ENCODE measurements around the gene RPAP2. TPM values are rescaled to one million over a fixed set of nuclear protein-coding genes. Genes with fewer than 3 reads are reported as not detected.

RPAP2 gene
- total RNA-seq, 2 experiments from 2014 or later, result 28.6 to 31.6 TPM

DNA sequence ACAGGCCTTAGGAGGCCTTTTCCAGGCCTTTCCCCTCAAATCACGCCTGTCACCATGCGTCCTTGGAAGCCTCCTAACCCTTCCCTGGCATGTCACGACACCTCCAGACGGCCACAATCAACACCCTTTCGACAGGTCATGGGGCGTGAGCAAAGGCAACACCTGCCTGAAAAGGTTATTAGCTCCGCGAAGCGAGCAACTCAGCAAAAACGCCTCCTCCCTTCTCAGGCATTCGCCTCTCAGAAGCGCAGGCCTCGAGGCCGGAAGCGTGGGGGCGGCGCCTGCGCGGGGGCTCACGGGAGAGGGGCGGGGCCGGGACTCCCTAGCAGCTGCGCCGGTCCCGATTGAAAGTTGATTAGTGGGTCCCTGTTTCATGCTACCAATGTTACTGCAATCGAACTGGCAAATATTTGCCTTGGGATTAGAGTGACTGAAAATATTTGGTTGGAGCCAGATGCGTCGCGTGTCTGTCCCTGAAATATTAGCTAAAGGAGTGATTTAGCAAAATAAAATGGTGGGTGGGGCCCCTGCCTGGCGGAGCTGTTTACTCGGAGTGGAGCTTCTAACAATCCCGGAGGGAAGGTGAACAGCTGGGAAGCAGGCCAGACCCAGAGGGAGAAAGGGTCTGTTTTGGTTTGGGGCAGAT is 143.0 kb downstream of the RPAP2 start:
- Mint-ChIP-seq H3K4me3 (no peak overlapping the region), H3K9me3 (no peaks in the 10 kb centered on the region), H3K27ac (no peak overlapping the region), H3K36me3 (no peaks in the 10 kb centered on the region), H3K27me3 (no peaks in the 10 kb centered on the region), H3K4me1 (ENCODE audit: low read depth) (peaks cover 11% of the 10 kb centered on the region)
- intact Hi-C loops (cut with micrococcal nuclease), result no loop called here
- DNase-seq, result no peak
- CTCF ChIA-PET, result no interaction called here
- POLR2A ChIA-PET, result interaction anchor here (0.6 kb wide), 1 partner anchor 17 kb away, joined by 4 read pairs; no protein-coding TSS in a partner anchor

DNA sequence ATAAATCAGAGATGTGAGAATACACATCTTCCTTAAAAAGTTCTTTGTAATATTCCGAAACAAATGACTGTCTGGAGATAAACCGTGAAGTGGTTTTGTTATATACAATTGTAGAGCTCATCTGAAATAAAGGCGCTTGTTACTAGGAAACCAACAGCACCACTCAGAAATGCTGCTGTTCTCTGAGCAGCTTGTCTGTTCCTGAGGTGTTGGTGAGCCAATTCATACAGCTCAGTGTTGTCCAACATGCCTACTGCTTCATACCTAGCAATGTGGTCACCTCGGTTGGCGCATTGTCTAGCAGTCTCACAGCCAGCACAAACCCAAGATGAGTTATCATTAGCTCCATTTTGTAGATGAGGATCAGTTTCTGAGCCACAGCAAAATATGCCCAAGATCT is 143.5 kb downstream of the RPAP2 start:
- DNase-seq, result no peak
- no peaks in the 10 kb centered on the region for H3K36me3 Mint-ChIP-seq
- CTCF ChIA-PET, result no interaction called here
- no peak overlapping the region for H3K4me3 Mint-ChIP-seq
- intact Hi-C loops (cut with micrococcal nuclease), result no loop called here
- H3K4me1 Mint-ChIP-seq (ENCODE audit: low read depth), result peaks cover 14% of the 10 kb centered on the region
- POLR2A ChIA-PET, result no interaction called here
- no peaks in the 10 kb centered on the region for H3K27me3 Mint-ChIP-seq
- H3K27ac Mint-ChIP-seq, result no peak overlapping the region
- H3K9me3 Mint-ChIP-seq, result no peaks in the 10 kb centered on the region

DNA sequence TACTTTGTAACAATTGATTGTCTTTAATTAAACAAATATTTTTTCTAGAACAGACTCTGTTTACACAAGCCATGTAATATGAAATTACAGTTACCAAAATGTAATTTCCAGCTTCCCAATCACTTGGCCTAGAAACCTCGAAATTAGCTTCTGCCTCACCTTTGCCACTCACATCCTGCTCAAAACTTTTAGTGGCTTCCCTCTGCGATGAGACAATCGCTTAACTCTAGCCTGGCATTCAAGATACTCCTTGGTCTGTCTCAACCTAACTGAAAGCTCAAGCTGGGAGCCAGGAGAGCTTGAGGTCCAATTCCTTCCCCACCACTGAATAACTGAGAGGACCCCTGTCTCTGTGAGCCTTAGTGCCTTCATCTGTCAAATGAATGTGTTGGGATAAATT is 145.0 kb downstream of the RPAP2 start:
- intact Hi-C loops (cut with micrococcal nuclease), result no loop called here
- CTCF ChIA-PET, result no interaction called here

DNA sequence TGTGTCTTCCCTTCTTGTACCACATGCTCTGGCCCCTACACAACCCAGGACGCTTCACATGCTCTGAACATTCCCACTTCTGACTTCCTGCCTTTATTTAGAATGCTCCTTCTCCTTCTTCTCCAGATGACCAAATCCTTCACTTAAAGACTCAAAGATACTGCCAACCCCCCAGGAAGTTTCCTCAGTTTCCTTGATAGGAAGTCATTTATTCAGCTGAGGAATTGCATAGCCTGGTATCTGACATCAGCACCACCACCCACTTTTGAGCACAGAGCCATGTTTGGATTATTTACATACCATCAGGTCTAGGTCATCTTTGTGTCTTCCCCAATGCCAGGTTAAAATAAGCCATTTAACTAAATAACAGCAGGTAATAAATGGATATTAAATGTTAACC is 145.5 kb downstream of the RPAP2 start:
- Mint-ChIP-seq H3K36me3 (no peaks in the 10 kb centered on the region), H3K27ac (no peak overlapping the region), H3K4me1 (ENCODE audit: low read depth) (peaks cover 13% of the 10 kb centered on the region), H3K9me3 (no peaks in the 10 kb centered on the region), H3K4me3 (no peak overlapping the region), H3K27me3 (no peaks in the 10 kb centered on the region)
- intact Hi-C loops (cut with micrococcal nuclease), result no loop called here
- no peak for DNase-seq
- POLR2A ChIA-PET, result no interaction called here
- CTCF ChIA-PET, result no interaction called here

More for the DNA sequence above, 145.0 kb downstream of the RPAP2 start:
- POLR2A ChIA-PET, result no interaction called here
- H3K4me3 Mint-ChIP-seq, result no peak overlapping the region
- no peak for DNase-seq
- H3K27me3 Mint-ChIP-seq, result no peaks in the 10 kb centered on the region
- no peak overlapping the region for H3K27ac Mint-ChIP-seq
- no peaks in the 10 kb centered on the region for H3K36me3 Mint-ChIP-seq
- no peaks in the 10 kb centered on the region for H3K9me3 Mint-ChIP-seq
- H3K4me1 Mint-ChIP-seq (ENCODE audit: low read depth), result peaks cover 17% of the 10 kb centered on the region

DNA sequence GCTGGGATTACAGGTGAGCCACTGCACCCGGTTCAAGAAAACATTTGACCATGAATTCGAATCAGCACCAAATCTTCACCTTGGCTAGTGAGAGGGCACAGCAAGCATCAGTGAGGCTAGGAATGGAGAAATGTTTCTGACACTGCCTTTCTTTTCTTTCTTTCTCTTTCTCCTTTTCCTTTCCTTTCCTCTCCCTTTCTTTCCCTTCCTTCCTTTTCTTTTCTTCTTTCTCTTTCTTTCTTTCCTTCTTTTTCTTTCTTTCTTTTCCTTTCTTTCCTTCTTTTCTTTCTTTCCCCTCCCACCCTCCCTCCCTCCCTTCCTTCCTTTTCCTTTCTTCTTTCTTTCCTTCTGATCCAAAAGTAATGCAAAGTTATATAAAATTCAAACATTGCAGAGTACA is 147.0 kb downstream of the RPAP2 start:
- Mint-ChIP-seq H3K9me3 (no peaks in the 10 kb centered on the region), H3K4me1 (ENCODE audit: low read depth) (peaks cover 9% of the 10 kb centered on the region), H3K4me3 (no peak overlapping the region), H3K36me3 (no peaks in the 10 kb centered on the region), H3K27me3 (no peaks in the 10 kb centered on the region), H3K27ac (no peak overlapping the region)
- intact Hi-C loops (cut with micrococcal nuclease), result loop anchor here (5.0 kb wide), 1 partner anchor 79 kb away; no protein-coding TSS in a partner anchor
- ChIA-PET CTCF (interaction anchor here (0.6 kb wide), 1 partner anchor 449 kb away, joined by 3 read pairs; no protein-coding TSS in a partner anchor), POLR2A (no interaction called here)
- DNase-seq, result no peak

DNA sequence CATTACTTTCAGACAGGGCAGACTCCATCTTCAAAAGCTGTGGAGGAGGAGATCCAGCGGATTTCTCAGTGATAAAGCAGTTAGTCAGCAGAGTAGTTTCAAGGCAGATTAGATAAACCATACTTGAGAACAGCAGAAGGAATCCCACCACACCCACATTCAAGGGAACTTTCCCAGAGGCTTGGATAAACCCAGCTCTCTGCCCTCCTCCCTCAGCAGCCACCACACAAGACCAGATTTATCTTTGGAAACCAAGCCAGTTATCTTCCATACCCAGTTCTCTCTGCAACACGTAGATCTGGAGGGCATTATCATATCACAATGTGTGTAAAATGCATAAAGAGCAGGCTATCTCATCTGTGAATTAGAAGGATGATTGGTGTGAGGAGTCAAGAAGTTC is 147.7 kb downstream of the RPAP2 start:
- H3K27me3 Mint-ChIP-seq, result no peaks in the 10 kb centered on the region
- peaks cover 9% of the 10 kb centered on the region for H3K4me1 Mint-ChIP-seq (ENCODE audit: low read depth)
- H3K27ac Mint-ChIP-seq, result no peak overlapping the region
- no peak overlapping the region for H3K4me3 Mint-ChIP-seq
- DNase-seq, result no peak
- no peaks in the 10 kb centered on the region for H3K36me3 Mint-ChIP-seq
- ChIA-PET POLR2A (no interaction called here), CTCF (no interaction called here)
- intact Hi-C loops (cut with micrococcal nuclease), result loop anchor here (5.0 kb wide), 1 partner anchor 79 kb away; no protein-coding TSS in a partner anchor
- H3K9me3 Mint-ChIP-seq, result no peaks in the 10 kb centered on the region

DNA sequence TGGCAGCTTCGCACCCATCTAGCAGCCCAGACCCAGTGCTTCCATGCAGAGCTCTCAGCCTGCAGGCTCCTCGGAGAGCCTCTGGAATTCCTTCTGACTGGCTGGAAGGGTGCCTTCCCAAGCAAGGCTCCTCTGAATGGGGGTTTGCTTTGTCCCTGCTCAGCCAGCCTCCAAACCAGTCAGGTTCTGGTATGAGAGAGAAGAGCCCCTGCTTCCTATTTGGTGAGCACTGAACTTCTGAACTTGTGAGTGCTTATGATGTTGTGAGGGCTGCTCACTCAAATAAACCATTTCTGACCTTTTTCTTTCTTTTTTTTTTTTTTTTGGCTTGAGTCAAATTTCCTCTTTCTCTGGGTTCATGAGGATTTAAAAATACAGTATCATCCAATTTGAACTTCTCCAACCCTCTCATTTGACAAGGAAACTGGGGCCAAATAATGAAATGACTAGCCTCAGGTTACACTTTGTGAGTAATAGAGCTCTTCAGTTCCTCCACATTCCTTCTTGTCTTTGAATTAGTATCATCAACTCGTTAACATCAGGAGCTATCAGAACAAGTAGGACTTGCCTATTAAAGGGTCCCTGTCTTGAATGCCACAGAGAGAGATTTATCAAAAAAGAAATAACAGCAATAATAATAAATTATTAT is 148.3 kb downstream of the RPAP2 start:
- intact Hi-C loops (cut with micrococcal nuclease), result loop anchor here (5.0 kb wide), 1 partner anchor 80 kb away; no protein-coding TSS in a partner anchor
- no peak for DNase-seq
- peaks cover 9% of the 10 kb centered on the region for H3K4me1 Mint-ChIP-seq (ENCODE audit: low read depth)
- H3K36me3 Mint-ChIP-seq, result no peaks in the 10 kb centered on the region
- H3K4me3 Mint-ChIP-seq, result no peak overlapping the region
- CTCF ChIA-PET, result no interaction called here
- H3K9me3 Mint-ChIP-seq, result no peaks in the 10 kb centered on the region
- H3K27me3 Mint-ChIP-seq, result no peaks in the 10 kb centered on the region
- POLR2A ChIA-PET, result no interaction called here
- no peak overlapping the region for H3K27ac Mint-ChIP-seq

DNA sequence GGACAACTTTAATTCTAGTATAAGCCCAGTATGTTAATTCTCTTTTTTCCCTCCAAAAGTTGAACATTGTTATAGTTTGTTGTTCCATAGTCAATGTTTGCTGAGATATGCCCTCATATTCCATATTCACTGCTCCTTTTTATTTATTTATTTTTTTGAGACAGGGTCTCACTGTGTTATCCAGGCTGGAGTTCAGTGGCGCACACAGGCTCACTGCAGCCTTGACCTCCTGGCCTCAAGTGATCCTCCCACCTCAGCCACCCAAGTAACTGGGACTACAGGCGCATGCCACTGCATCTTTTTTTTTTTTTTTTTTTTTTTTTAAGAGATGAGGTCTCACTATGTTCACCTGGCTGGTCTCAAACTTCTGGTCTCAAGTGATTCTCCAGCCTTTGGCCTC is 149.1 kb downstream of the RPAP2 start:
- ChIA-PET CTCF (no interaction called here), POLR2A (no interaction called here)
- no peaks in the 10 kb centered on the region for H3K27me3 Mint-ChIP-seq

More for the DNA sequence above, 149.1 kb downstream of the RPAP2 start:
- H3K4me1 Mint-ChIP-seq (ENCODE audit: low read depth), result peaks cover 9% of the 10 kb centered on the region
- no peaks in the 10 kb centered on the region for H3K9me3 Mint-ChIP-seq
- no peaks in the 10 kb centered on the region for H3K36me3 Mint-ChIP-seq
- intact Hi-C loops (cut with micrococcal nuclease), result loop anchor here (5.0 kb wide), 1 partner anchor 81 kb away; no protein-coding TSS in a partner anchor
- no peak overlapping the region for H3K4me3 Mint-ChIP-seq
- H3K27ac Mint-ChIP-seq, result no peak overlapping the region
- no peak for DNase-seq

Other genes starting within 250 kb of the RPAP2 start
- gene SETSIP, start 223.6 kb upstream of the RPAP2 start, total RNA-seq, result not detected
- 1 to 10 TPM; 2.9 TPM for gene BTBD8, start 218.7 kb upstream of the RPAP2 start, total RNA-seq
- not detected for gene C1orf146, start 81.1 kb upstream of the RPAP2 start, total RNA-seq
- 10 to 100 TPM; 10.9 to 13.3 TPM for gene GLMN, start 72 bp upstream of the RPAP2 start, total RNA-seq
- gene GFI1, start 187.9 kb downstream of the RPAP2 start, total RNA-seq, result 10 to 100 TPM; 53.3 to 55.3 TPM